Hindlimb muscle (tissue), 1 donor: ENCODE results near the gene LRMDA. TPM values are rescaled to one million over a fixed set of nuclear protein-coding genes. Genes with fewer than 3 reads are reported as not detected.
A peak's percentile ranks its signal among the peaks of the same experiment; 100 is the strongest.

Experiments
- DNase-seq: peaks from one replicate; pipeline ENCODE4 v3.0.0-alpha.2; 2013
- polyA plus RNA-seq: library from polyadenylated mRNA; unstranded; fragments of 120-200 nt; gene quantifications from one replicate; pipeline ENCODE4 v1.2.1, GENCODE V29; 2013; ENCODE audit not compliant: insufficient read length

LRMDA gene
- polyA plus RNA-seq, 1 donor: 6.6 TPM

DNA sequence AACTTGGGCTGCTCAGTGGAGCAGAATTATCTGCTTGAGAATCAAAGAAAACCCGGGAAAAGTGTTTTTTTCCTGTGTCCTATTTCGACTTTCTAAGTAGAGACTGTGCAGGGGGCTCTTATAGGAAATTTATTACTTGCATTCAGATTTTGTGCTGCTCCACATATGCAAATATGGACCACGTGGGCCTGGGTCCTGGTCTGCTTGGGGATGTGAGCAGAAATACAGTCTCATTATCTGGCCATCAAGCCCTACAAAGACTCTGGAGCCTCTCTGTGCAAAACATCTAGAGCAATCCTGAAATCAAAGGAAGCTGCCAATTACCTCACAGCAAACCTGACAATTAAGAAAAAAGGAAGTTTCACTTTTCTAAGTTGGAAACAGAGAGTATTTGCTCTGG is 216.9 kb downstream of the LRMDA start:
- DNase-seq: no peak

DNA sequence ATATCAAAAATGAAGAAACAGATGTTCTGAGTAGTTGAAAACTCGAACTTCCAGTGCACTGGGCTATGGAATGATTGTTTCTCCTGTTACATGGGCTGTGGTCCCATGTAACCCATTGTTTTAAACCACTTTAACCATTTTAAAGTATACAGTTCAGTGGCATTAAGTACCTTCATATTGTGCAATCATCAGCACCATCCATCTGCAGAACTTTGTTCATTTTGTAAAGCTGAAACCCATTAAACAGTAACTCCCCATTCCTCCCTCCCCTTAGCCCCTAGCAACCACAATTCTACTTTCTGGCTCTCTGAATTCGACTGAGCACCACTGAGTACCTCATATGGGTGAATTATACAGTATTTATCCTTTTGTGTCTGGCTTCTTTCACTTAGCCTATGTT is 217.4 kb downstream of the LRMDA start:
- DNase-seq: no peak

DNA sequence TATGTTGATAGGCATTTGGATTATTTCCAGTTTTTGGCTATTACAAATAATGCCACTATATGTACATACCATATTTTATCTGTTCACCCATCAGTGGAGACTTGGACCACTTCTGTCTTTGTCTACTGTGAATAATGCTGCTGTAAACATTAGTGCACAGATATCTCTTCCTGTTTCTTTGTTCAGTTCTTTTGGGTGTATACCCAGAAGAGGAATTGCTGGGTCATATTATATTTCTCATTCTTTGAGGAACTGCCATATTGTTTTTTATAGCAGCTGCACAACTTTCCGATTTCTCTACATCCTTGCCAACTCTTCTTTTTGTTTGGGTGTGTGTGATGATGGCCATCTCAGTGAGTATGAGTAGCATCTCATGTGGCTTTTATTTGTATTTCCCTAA is 218.0 kb downstream of the LRMDA start:
- no peak for DNase-seq

DNA sequence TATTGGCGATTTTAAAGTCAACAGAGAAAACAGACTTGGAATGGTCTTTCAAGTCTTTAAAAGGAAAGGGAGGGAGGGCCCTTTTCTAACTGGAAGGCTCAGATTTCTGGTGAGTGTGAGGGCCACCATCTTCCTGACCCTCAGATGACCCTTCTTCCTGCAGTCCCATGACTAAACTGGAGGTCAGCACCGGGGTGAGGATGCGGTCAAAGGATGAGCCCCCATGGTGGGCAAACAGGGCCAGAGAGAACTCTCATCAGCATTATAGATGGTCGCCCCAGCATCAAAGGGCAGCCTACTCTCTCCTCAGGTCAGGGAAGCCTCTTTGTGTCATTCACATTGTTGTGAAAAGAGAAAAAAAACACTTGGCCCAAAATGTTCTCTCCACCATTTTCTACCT is 219.2 kb downstream of the LRMDA start:
- DNase-seq: no peak

DNA sequence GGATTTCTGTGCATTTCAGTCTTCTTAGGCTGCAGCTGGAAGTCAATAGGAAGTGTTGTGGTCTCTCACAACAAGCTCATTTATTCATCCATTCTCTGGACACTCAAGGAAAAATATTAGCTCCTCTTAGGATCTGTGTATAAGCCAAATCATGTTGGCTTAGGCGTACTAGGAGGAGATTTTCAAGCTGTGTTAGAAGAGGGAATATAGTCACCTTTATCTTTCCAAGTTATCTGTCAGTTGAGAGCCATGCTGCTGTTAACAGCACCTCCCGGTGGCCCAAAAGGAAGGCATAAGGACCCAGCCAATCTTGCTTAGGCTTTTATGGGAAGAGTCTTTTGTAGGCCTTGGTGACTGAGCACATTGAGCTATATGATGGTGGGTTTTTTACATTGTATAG is 220.0 kb downstream of the LRMDA start:
- DNase-seq: no peak

DNA sequence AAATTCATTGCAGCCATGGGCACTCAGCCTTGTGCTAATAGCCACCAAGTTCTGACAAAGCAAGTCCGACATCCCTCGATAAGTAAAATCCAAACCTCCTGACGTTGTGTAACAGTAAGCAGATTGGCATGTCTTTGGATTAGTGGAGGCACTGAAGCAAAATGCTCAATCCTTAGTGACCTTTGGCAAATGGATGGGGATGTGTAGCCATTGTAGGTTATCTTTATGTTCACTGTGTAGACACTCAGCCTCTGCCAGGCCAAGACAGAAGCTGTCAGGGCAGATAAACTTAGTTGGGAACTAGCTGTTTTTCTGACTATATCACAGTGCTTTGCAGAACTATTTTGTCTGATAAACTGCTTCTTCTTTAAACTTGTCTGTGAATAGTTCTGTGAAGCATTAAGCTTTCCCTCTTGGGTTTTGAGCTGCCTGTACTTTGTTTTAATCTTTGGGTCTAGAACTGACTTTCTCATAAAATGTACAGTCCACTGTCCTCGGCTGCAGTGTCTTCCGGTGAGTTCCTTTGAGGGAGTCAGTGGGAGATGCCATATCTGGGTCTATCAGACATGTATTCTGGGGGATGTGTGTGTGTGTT is 220.8 kb downstream of the LRMDA start:
- no peak for DNase-seq

DNA sequence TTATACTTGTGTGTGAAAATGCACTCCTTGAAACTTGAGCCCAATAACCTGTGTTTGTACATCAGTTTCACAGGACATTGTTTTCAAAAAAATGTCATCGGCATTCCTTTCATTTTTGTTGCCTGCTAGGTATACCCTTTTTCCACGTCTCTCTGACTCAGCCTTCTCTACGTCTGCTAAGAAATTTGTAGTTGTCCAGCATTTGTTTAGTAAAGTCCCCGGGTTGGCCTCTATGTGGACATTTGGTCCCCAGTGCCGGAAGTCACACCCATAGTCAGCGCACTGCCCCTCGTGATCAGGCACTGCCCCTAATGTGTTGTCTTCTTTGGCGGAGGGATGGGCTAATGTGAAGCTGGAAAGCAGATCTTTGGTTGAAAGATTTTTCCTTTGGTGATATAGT is 222.3 kb downstream of the LRMDA start:
- no peak for DNase-seq

DNA sequence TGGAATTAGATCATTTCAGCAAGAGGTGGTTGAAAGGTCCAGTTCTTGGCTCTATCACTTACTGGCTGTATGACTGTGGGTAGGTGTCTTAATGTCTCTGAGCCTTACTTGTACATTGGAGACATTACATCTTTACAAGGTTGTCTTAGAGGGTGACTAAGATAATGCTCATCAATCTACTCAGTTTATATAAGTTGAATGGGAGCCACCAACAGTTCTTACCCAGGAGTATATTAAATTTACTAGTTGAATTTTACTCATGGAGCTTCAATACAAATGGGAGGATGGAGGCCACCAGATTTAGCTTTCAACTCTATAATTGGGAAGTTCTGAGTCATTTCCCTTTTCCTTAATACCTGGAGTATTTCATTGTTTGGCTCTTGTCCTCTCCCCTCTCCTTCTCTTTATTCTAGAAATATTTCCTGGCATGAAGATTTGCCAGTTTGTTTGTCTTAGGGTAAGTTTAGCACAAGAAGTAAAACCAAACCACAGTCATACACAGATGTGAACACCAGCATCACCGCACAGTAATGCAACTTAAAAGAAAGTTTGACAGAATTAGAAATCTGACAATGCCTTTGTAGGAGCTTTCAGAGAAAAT is 222.8 kb downstream of the LRMDA start:
- no peak for DNase-seq

DNA sequence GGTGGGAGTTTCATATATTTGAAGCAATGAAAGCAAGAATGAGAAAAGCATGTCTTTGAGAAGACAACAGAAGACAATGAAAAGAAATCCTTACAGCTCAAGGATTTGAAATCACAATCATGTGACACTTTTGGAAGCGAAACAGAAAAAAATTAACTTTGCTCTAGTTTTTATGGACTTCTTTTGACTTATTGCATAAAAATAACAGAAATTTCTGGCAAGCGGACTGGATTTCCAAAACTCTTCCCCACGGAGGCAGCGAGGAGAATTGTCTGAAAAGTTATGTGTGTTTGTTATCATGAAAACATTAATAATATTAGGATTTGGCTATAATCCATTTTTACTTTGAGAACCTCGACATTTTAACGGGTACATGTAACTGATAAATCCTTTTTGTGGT is 223.3 kb downstream of the LRMDA start:
- DNase-seq: peak; percentile 38

DNA sequence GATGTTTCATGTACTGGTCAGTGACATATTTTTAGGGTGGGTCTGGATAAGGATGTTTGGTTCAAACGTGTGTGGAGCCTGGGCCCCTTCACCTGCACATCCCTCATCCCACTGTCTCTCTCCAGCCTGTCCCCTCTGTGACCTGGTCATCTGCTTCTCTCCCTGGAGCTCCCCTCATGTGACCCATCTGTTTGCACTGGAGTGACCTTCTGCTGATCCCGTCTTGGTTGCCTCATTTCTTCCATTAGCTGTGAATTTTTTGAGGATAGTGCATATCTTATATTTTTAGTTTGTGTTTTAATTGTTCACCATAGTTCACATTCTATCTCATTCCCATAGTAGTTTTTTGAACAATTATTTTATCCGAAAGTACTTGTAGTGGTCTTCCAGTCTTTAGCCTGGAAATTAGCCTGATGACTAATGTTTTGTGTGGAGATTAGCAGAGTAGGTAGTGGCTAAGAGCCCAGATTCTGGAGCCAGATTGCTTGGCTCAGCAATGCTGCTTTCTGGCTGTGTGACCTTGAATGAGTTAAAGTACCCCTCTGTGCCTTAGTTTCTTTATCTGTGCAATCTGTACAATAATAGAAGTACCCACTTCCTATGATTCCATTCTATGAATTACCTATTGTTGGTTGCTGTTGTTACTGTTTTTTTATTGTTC is 224.5 kb downstream of the LRMDA start:
- DNase-seq: no peak

DNA sequence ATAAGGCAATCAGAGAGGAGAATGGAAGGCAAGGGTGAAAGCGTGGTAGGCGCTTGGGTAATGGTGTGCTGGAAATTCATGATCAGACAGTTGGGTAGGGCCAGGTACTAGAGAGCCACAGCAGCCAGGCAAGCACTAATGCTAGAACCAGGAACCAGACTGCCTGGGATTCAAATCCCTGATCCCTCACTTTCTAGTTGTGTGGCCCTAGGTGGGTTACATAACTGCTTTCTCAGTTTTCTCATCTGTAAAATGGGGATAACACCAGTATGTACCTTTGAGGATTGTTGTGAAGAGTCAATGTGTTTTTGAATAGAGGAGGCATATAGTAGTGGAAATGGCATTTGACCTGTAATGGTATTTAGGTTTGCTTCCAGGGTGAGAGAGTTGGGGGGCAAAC is 225.9 kb downstream of the LRMDA start:
- no peak for DNase-seq

DNA sequence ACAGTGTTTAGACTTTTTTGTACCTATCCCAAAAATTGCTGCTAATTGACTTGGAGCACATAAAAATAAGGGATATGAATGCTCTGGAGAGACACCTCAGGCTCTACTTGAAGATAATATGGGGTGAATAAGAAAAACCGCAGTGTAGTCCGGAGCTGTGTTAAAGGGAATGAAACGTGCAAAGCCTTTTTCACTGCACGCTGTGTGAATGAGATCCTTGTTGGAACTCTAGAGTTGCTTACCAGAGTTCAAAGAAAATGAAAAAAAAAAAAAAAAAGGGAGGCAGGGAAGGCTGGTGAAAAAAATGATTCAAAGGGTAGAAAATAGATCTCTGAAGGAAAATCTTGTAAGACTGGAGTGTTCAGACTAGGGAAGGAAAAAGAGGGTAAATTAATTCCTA is 226.6 kb downstream of the LRMDA start:
- no peak for DNase-seq

DNA sequence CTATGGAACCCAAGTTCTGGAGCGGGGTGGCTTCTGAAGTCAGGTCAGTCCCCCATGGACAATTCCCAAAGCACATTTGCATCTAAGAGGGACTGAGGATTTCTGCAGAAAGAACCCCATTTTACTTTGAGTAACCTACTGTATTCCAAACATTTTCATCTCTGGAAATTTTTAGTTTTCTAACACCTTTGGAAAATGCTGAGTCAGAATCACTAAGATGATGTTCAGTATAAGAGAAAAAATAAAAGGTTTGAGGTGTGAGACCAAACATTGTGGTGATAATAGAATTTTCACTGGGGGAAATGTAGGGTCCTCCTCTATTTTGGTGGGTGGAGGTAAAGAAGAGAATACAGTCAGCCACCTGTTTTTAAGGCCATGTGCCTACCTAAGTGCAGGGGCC is 227.1 kb downstream of the LRMDA start:
- no peak for DNase-seq

DNA sequence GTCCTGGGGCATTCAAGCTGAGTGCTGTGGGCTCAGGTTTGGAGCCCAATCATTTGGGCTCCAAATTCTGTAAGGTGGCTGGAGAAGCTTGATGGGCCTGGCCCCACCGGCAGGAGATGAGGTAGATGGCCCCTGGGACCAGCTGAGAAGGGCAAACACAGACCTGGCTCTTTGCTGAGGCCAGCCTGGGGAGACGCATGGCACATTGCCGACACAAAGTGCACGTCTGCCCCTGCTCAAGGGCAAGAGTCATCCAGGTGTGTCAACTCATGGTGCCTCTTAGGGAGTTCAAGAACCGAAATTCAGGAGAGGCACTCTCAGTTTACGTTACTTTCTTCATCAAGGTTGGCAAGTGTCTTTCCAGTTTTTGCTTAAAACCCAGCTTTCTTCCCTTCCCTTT is 227.5 kb downstream of the LRMDA start:
- no peak for DNase-seq

DNA sequence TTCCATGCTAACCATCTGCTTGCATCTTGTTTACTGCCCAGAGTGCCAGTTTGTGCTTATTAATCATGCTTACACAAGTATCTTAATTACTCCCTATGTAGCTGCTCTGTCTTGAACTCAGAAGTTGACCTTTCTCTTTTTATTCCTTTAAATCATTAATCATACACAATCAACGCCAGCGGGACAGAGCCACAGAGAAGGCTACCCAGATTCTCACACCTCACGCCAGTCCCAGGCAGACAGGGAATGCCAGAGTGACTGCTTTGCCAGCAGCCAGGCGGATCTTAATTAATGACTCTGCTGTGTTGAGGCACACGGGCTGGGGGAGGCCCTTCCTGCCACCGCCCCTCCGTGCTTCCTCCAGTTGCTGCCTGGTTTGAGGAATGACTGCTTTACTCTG is 229.4 kb downstream of the LRMDA start:
- DNase-seq: no peak

DNA sequence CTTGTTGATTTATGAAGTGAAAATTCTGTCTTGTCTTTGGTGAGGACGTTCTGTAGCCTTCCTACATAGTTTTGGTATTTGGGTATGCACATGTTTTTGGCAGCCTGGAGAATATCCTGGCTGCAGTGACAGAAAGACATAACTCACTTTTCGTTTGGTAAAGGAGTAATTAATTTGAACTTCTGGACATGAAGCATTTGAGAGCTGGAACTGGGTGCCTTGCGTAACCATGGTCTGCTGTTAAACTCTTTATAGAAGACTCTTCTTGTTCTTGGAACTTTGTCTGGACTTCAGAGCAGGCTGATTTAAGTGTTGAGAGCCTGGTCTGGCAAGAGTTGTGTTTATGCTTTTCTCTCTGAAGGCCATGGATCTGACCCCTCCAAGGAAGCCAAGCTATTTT is 231.3 kb downstream of the LRMDA start:
- no peak for DNase-seq

DNA sequence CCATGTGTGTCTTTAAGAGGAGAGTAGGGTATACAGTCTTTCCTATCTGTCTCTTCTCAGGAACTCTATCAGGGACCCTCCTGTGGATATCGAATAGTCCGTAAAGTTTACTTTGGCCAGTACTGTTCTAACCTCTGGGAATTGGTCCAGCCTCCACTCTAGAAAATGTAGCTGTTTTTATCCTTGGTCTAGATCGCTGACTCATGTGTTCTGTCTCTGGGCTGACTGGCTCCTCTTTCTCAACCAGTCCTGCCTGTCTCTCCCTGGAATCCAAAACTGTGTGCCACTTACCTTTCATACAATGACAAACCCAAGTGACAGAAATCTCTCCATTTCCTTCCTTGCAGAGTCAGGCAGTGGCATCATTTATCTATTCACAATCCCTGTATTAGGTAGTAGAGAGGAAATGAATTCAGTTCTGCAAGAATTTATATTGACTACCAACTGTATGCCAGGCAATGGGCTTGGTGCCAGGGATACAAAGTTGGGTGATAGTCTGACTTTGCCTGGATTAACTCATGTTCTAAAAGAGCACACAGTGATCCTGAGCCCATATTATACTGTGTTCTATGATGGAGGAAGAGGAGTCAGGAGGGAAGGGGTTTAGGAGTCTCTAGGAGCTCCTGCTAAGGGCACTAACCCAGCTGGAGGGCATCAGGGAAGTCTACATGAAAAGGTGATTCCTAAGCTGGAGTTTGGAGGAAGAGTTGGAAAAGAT is 232.7 kb downstream of the LRMDA start:
- DNase-seq: no peak

DNA sequence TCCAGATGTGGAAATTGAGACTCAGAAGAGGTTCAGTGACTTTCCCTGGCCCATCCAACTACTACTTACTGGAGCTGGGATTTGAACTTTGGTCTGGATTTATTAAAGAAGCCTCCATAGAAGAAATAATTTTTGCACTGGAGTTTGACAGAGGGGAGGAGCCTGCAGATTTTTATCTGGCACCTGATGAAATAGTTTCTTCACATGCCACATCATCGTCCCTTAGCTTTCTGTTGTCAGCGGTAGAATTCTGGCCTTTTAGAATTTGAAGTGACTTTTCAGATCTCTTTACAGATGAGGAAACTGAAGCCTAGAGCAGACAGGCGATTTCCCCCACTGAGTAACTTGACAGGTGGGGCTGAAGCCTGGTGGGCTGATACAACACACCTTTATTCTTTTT is 233.5 kb downstream of the LRMDA start:
- DNase-seq: no peak

DNA sequence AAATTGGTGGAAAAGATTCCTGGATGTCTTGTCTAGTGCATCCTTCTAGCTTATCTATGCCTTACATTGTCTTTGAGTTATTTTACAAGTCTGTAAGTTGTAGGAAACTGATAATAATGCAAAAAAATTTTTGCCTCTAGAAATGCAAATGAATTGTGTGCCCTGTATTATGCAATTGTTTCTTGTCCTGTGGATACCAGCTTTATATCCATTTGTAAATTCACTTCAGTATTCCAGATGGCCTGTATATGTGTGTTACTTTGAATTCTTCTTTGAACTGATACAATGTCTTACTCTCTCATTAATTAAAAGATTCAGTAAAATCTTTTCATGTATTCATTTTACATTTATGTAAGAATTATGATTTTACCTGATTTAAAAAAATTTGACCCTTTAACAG is 234.3 kb downstream of the LRMDA start:
- DNase-seq: no peak

DNA sequence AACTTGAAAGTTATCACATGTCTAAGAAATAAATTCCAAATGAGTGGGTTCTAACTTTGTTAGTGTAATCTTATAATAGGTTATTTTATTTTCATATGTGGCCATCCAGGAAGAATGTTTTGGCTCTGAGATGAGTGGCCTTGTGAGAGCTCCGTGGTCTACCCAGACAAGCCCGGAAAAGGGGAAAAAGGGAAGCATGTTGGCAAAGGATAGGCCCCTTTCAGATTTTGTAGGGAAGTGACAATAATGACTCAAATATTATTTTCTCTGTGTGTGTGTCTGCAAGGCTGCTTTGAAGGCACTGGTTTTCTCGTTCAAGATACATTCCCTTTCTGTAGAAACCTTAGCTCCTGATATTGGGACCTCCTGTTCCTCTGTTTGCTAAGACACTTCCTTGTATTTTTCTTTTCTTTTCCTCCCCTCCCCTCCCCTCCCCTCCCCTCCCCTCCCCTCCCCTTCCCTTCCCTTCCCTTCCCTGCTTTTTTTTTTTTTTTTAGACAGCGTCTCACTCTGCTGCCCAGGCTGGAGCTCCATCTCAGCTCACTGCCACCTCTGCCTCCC is 240.8 kb downstream of the LRMDA start:
- no peak for DNase-seq

DNA sequence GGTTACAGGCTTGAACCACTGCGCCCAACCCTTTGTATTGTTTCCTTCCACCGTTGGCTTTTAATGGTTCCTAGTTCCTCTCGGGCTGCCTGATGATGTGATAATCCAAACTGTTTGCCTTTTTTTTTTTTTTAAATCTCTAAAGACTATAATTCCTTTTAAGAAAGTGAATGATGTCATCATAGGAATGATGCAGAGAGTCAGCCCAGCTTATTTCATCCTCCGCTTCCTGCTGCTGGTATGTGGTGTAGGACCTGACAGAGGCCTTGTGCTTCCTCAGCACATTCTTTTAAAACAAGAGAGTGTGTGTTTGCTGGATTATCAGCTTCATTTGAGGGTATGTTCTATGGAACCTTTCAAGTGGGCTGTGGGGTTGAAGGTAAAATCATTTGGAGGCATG is 241.4 kb downstream of the LRMDA start:
- no peak for DNase-seq

DNA sequence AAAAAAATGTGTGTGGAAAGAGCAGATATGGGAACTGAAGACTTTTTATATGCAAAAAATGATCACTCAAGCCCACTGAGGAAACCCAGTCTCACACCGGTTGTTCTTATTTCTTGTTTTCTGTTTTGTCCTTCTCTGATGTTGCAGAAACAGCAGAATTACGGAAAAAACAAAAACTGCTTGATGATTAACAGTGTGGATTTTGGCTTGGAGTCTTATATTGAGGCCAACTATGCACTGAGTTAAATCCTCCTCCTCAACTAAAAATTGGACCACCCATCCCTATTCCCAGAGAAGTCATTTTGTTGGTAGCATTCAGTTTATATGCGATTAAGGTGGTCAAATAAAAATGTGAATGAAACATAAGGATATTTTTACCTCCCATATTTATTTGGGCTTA is 246.1 kb downstream of the LRMDA start:
- no peak for DNase-seq

DNA sequence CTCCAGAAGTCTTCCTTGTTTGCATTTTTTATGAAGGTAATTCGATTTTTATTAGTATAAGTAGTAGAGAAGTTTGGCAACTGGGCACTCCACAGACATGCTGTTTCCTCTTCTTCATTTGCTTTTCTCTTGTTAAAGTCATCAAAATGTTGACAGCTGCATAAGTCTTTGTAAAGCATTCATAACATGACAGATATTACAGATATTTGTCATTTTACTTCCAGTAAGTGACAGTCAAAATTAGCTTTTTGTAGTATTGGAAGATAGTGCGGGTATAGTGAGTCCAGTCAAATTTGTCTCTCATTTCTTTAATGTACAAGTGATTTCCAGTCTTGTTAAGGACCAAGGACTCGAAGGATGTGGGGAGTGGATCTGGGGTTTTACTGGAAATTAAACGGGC is 247.1 kb downstream of the LRMDA start:
- no peak for DNase-seq

DNA sequence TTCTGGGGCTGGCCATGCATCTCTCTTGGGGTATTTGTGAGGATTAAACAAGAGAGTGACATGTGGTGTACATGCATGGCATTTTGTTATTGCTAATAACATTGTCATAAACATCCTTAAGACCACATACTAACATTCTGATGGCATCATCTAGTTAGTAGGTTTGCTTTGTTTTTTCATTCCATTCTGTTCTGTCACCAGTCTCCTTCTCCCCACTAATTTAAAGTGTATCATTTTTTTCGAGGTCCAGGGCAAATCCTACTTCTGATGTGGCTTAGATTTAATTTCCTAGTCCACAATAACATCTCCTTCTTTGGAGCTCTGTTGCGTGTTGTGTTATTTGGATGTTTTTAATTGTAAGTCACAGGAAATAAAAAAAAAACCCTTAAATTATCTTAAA is 248.1 kb downstream of the LRMDA start:
- DNase-seq: no peak
